Vagina (tissue), 2 donors: ENCODE measurements around the gene SLC7A6OS.

ENCODE experiments used
- POLR2A ChIP-seq, 2 donors: fragments of 450-650 bp; IDR thresholded peaks; one replicate each; pipeline ENCODE4 v1.6.1; 2017; ENCODE audit warnings: antibody characterized with exemption in 2 of 2, mild to moderate bottlenecking in 2 of 2, moderate library complexity in 2 of 2
- TF ChIP-seq, protein P1 (sequence below), 3 experiments: fragments of 450-650 bp in 2 of 3; fragments of 200-600 bp in 1 of 3; sonication (generic) in 1 of 3; IDR thresholded peaks; one replicate each; pipeline ENCODE4 v1.5.1; 2017 to 2019; ENCODE audit warnings: antibody characterized with exemption in 3 of 3, mild to moderate bottlenecking in 2 of 3, moderate library complexity in 2 of 3

DNA sequence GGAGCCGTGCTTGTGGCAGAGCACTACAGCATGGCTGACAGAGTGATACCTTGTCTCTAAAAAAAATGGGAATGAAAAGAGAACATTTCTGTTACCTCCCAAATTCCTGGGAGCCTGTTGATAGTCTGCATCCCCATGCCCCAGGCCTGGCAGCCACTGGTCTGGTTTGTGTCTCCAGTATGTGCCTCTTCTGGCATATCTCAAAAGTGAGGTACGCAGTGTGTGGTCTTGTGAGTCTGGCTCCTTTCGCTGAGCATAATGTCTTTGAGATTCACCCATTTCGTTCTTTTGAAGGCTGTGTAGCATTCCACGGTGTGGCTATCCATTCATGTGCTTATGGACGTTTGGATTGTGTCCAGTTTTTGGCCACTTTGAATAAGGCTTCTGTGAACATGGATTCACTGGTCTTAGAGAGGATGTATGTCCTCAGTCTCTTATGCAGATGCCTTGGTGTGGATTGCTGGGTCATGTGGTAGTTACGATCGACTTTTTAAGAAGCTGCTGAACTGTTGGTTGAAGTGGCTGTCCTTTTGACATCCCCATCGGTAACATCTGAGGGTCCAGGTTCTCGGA is 39.2 kb upstream of the SLC7A6OS start:
- no peak for TF ChIP-seq POLR2A (IDR thresholded peaks at IDR 0.05)
- TF ChIP-seq, protein P1, sequence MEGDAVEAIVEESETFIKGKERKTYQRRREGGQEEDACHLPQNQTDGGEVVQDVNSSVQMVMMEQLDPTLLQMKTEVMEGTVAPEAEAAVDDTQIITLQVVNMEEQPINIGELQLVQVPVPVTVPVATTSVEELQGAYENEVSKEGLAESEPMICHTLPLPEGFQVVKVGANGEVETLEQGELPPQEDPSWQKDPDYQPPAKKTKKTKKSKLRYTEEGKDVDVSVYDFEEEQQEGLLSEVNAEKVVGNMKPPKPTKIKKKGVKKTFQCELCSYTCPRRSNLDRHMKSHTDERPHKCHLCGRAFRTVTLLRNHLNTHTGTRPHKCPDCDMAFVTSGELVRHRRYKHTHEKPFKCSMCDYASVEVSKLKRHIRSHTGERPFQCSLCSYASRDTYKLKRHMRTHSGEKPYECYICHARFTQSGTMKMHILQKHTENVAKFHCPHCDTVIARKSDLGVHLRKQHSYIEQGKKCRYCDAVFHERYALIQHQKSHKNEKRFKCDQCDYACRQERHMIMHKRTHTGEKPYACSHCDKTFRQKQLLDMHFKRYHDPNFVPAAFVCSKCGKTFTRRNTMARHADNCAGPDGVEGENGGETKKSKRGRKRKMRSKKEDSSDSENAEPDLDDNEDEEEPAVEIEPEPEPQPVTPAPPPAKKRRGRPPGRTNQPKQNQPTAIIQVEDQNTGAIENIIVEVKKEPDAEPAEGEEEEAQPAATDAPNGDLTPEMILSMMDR (IDR thresholded peaks at IDR 0.05): no peak
